Body of pancreas (tissue), 4 donors: ENCODE results near the gene RMRP. TPM values are rescaled to one million over a fixed set of nuclear protein-coding genes. Genes with fewer than 3 reads are reported as not detected.

Experiments
- ATAC-seq: fragments of 150-250 bp; one replicate; pipeline ENCODE4 v1.9.1; 2016
- DNase-seq, 4 donors: peaks; one replicate each; pipeline ENCODE4 v3.0.0-alpha.2; 2019
- H3K27ac ChIP-seq, 4 donors: fragments of 200-600 bp; sonication (generic); 1 replicate in 3 of 4; 2 replicates in 1 of 4; pipeline versions ENCODE4 v1.5.1 to v1.6.1; 2016 to 2019; ENCODE audit warnings: mild to moderate bottlenecking in 1 of 4, mixed read lengths in 1 of 4, moderate library complexity in 1 of 4
- H3K27me3 ChIP-seq, 2 donors: fragments of 200-600 bp; sonication (generic); one replicate each; pipeline ENCODE4 v1.6.0; 2016; ENCODE audit warnings: mild to moderate bottlenecking in 1 of 2
- H3K36me3 ChIP-seq, 2 donors: fragments of 200-600 bp; sonication (generic); replicated peaks in 1 of 2; 2 replicates each; pipeline ENCODE4 v1.5.1; 2016; ENCODE audit warnings: low read depth in 2 of 2; ENCODE audit not compliant: insufficient read depth in 1 of 2
- H3K4me1 ChIP-seq: fragments of 200-600 bp; sonication (generic); one replicate; pipeline ENCODE4 v1.6.0; 2016
- H3K4me3 ChIP-seq, 2 donors: fragments of 200-600 bp; sonication (generic); 1 replicate in 1 of 2; 2 replicates in 1 of 2; pipeline ENCODE4 v1.5.1; 2016 to 2019
- H3K9me3 ChIP-seq, 3 donors: fragments of 200-600 bp; sonication (generic); 1 replicate in 2 of 3; 2 replicates in 1 of 3; pipeline ENCODE4 v1.5.1; 2016
- CTCF ChIP-seq, 7 experiments: fragments of 450-650 bp in 4 of 7; fragments of 200-600 bp in 3 of 7; sonication (generic) in 3 of 7; IDR thresholded peaks; one replicate each; pipeline ENCODE4 v1.5.1; 2016 to 2019; ENCODE audit warnings: antibody characterized with exemption in 7 of 7
- POLR2A ChIP-seq, 3 donors: fragments of 450-650 bp; IDR thresholded peaks; one replicate each; pipeline ENCODE4 v1.6.1; 2016; ENCODE audit warnings: antibody characterized with exemption in 3 of 3, mild to moderate bottlenecking in 2 of 3
- WGBS, 2 donors: methylation state at CpG; one replicate each; pipeline ENCODE4 v1.1.5; 2017; 5-methylcytosine and 5-hydroxymethylcytosine counted together
- intact Hi-C: fragments of 100-400 bp; cut with DNase I; formaldehyde crosslinking; loops from one replicate; pipeline ENCODE4 v1.15.1; 2023
- total RNA-seq, 2 donors: library from RNA; depleted of rRNA; stranded (reverse); fragments of >200 nt; gene quantifications; one replicate each; pipeline ENCODE4 v1.1.0, GENCODE V29; 2016

RMRP gene
- total RNA-seq, 2 donors from 2014 or later, result 887 to 2,577 TPM

- WGBS, 2 donors, result 39 to 41% methylated on average over 6 of the region's 6 CpGs
- H3K4me1 ChIP-seq, result peaks cover 60% of the 10 kb centered on the region
- DNase-seq, result peak; percentile 88 to 94 (median 92)
These were observed 11.7 kb upstream of the RMRP start for GRCh38 chr9:35669331-35670145.

GRCh38 chr9:35667939-35668338, 10.1 kb upstream of the RMRP start:
- Histone ChIP-seq H3K27me3 (no peaks in the 10 kb centered on the region), H3K4me3 (no peak overlapping the region), H3K4me1 (peaks cover 47% of the 10 kb centered on the region), H3K36me3 (no peaks in the 10 kb centered on the region), H3K9me3 (no peaks in the 10 kb centered on the region), H3K27ac (peak overlapping the region in 3 of 4 donors; percentile 16 to 87 (median 81))
- no peak for ATAC-seq
- DNase-seq, result no peak
- 96 to 100% methylated on average over 3 of the region's 3 CpGs for WGBS, 2 donors
- intact Hi-C loops, result no loop called here
- TF ChIP-seq CTCF (IDR thresholded peaks at IDR 0.05) (no peak), POLR2A (IDR thresholded peaks at IDR 0.05) (no peak)

More at GRCh38 chr9:35669331-35670145, 11.7 kb upstream of the RMRP start:
- Histone ChIP-seq H3K36me3 (no peaks in the 10 kb centered on the region), H3K27me3 (no peaks in the 10 kb centered on the region), H3K4me3 (no peak overlapping the region), H3K27ac (peak overlapping the region; percentile 77 to 88 (median 84)), H3K9me3 (no peaks in the 10 kb centered on the region)
- ATAC-seq, result peak; percentile 83
- intact Hi-C loops, result no loop called here
- TF ChIP-seq POLR2A (IDR thresholded peaks at IDR 0.05) (peak in 2 of 3 donors; percentile 17 to 26), CTCF (IDR thresholded peaks at IDR 0.05) (no peak)

DNA sequence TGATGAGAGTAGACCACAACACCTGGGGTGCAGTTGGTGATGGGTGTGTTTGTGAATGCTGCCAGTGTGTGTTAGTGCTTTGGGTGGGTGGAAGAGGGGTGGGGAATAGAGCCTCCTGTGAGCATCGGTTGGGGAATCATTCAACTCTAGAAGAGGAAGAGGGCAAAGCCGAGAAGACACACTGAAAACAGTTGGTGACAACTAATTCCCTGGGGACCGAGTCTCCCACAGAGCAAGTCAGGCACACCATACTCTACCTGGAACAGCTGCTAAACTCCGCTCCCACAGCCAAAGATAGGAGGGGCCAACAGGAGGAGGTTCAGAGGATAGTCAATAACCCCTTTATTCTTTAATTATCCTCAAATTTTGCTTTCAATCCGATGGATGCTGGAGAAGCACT, 8.7 kb upstream of the RMRP start:
- WGBS, 2 donors, result 85 to 91% methylated on average over 5 of the region's 5 CpGs
- intact Hi-C loops, result no loop called here
- ATAC-seq, result no peak

GRCh38 chr9:35666045-35666444, 8.2 kb upstream of the RMRP start:
- intact Hi-C loops, result no loop called here
- Histone ChIP-seq H3K9me3 (no peaks in the 10 kb centered on the region), H3K27ac (no peak overlapping the region), H3K4me1 (peaks cover 45% of the 10 kb centered on the region), H3K4me3 (no peak overlapping the region), H3K27me3 (no peaks in the 10 kb centered on the region), H3K36me3 (no peaks in the 10 kb centered on the region)
- ATAC-seq (no peak), DNase-seq (no peak)
- 61 to 67% methylated on average over 1 of the region's 1 CpG for WGBS, 2 donors
- no peak for TF ChIP-seq POLR2A (IDR thresholded peaks at IDR 0.05)
- TF ChIP-seq CTCF (IDR thresholded peaks at IDR 0.05), result no peak

More for the DNA sequence above, 8.7 kb upstream of the RMRP start:
- peaks cover 41% of the 10 kb centered on the region for H3K4me1 ChIP-seq
- no peak for DNase-seq
- H3K27ac ChIP-seq, result no peak overlapping the region
- H3K27me3 ChIP-seq, result no peaks in the 10 kb centered on the region
- TF ChIP-seq CTCF (IDR thresholded peaks at IDR 0.05), result no peak
- H3K4me3 ChIP-seq, result no peak overlapping the region
- no peaks in the 10 kb centered on the region for H3K36me3 ChIP-seq
- H3K9me3 ChIP-seq, result no peaks in the 10 kb centered on the region

DNA sequence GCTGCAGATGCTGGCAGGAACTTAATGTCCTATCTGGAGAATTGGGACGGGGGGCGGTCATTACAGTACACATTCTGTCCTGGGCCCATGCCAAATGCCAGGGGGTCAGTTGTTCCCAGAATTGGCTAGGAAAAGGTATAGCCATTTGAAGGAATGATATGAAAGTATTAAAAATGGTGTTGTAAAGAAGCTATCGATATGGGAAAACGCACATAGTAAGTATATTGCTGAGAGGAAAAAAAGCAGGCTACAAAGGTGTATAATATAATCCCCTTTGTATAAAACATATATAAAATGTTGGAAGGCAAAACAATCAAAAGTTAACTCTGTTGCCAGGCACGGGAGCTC, 7.6 kb upstream of the RMRP start:
- no peaks in the 10 kb centered on the region for H3K27me3 ChIP-seq
- WGBS, 2 donors, result 33 to 35% methylated on average over 5 of the region's 5 CpGs
- no peaks in the 10 kb centered on the region for H3K36me3 ChIP-seq
- TF ChIP-seq CTCF (IDR thresholded peaks at IDR 0.05) (no peak), POLR2A (IDR thresholded peaks at IDR 0.05) (no peak)
- H3K9me3 ChIP-seq, result no peaks in the 10 kb centered on the region
- DNase-seq (no peak), ATAC-seq (no peak)
- intact Hi-C loops, result no loop called here
- peak overlapping the region; percentile 3 to 72 (median 30) for H3K27ac ChIP-seq
- H3K4me1 ChIP-seq, result peaks cover 49% of the 10 kb centered on the region
- no peak overlapping the region for H3K4me3 ChIP-seq
